ENCODE results near the gene HOXB7. TPM values are rescaled to one million over a fixed set of nuclear protein-coding genes. Genes with fewer than 3 reads are reported as not detected.
A peak's percentile ranks its signal among the peaks of the same experiment; 100 is the strongest.

HOXB7 gene
- total and polyA plus RNA-seq, 2 experiments from 2014 or later, result not detected

GRCh38 chr17:48601539-48602425, 9.0 kb downstream of the HOXB7 start:
- H3K27ac ChIP-seq (ENCODE audit: low read depth), result no peak overlapping the region
- H2AFZ ChIP-seq, result no peak overlapping the region
- no peak overlapping the region for H3K27ac Mint-ChIP-seq
- peaks cover 100% of the 10 kb centered on the region for H3K27me3 ChIP-seq (ENCODE audit: insufficient read depth)
- H3K9me3 Mint-ChIP-seq, result peaks cover 4% of the 10 kb centered on the region; the same call in 1 of the 3 replicates
- no peak overlapping the region for H3K4me2 ChIP-seq
- H3K4me3 ChIP-seq, result no peak overlapping the region
- peaks cover 17% of the 10 kb centered on the region for H3K4me1 Mint-ChIP-seq
- H3K27me3 Mint-ChIP-seq (ENCODE audit: insufficient read depth, low read depth, poor library complexity), result peaks cover 100% of the 10 kb centered on the region
- DNase-seq (ENCODE audit: low spot score) (no peak), ATAC-seq (no peak)
- peaks cover 69% of the 10 kb centered on the region for H3F3A ChIP-seq (replicated peaks; ENCODE audit: low read depth)
- peaks cover 84% of the 10 kb centered on the region for H4K20me1 ChIP-seq (replicated peaks; ENCODE audit: insufficient read depth)
- no peak for TF ChIP-seq EZH2phosphoT487 (IDR thresholded peaks at IDR 0.05; ENCODE audit: unreplicated experiment)
- TF ChIP-seq NANOG (IDR thresholded peaks at IDR 0.05; ENCODE audit: borderline replicate concordance), result no peak
- peak; percentile 89 for TF ChIP-seq EZH2 (IDR thresholded peaks at IDR 0.05; ENCODE audit: low read depth, unreplicated experiment)
- H3K9me2 ChIP-seq (ENCODE audit: insufficient read depth), result no peaks in the 10 kb centered on the region
- peaks cover 42% of the 10 kb centered on the region for H3K4me1 ChIP-seq (ENCODE audit: insufficient read depth)
- H3K4me3 Mint-ChIP-seq, result no peak overlapping the region
- H3K36me3 Mint-ChIP-seq (ENCODE audit: low read depth), result peaks cover 3% of the 10 kb centered on the region; the same call in 1 of the 3 replicates
- no peaks in the 10 kb centered on the region; the same call in 1 of the 2 replicates for H3K36me3 ChIP-seq (ENCODE audit: insufficient read depth)
- H3K79me2 ChIP-seq (replicated peaks; ENCODE audit: insufficient read depth), result no peaks in the 10 kb centered on the region

- H3K27me3 ChIP-seq (ENCODE audit: insufficient read depth), result peaks cover 100% of the 10 kb centered on the region
- Mint-ChIP-seq H3K27me3 (ENCODE audit: insufficient read depth, low read depth, poor library complexity) (peaks cover 100% of the 10 kb centered on the region), H3K27ac (no peak overlapping the region), H3K9me3 (peaks cover 4% of the 10 kb centered on the region; the same call in 1 of the 3 replicates), H3K36me3 (ENCODE audit: low read depth) (peaks cover 3% of the 10 kb centered on the region; the same call in 1 of the 3 replicates), H3K4me1 (peaks cover 23% of the 10 kb centered on the region), H3K4me3 (no peak overlapping the region)
- peaks cover 78% of the 10 kb centered on the region for H4K20me1 ChIP-seq (replicated peaks; ENCODE audit: insufficient read depth)
- no peak overlapping the region for H2AFZ ChIP-seq
- H3K27ac ChIP-seq (ENCODE audit: low read depth), result no peak overlapping the region
- DNase-seq (ENCODE audit: low spot score) (no peak), ATAC-seq (no peak)
- H3K4me2 ChIP-seq, result no peak overlapping the region
- no peaks in the 10 kb centered on the region for H3K79me2 ChIP-seq (replicated peaks; ENCODE audit: insufficient read depth)
- no peak overlapping the region for H3K4me3 ChIP-seq
- peaks cover 45% of the 10 kb centered on the region for H3K4me1 ChIP-seq (ENCODE audit: insufficient read depth)
- TF ChIP-seq CTCF (conservative IDR thresholded peaks at IDR 0.05; ENCODE audit: low read depth in 2 of 2) (no peak), CREB1 (CRISPR knock-in tag; IDR thresholded peaks at IDR 0.05; ENCODE audit: low read depth) (no peak), ETS1 (IDR thresholded peaks at IDR 0.05) (no peak), STAT1 (IDR thresholded peaks at IDR 0.05; ENCODE audit: unreplicated experiment) (no peak), EZH2phosphoT487 (IDR thresholded peaks at IDR 0.05; ENCODE audit: unreplicated experiment) (no peak), EZH2 (IDR thresholded peaks at IDR 0.05; ENCODE audit: low read depth, unreplicated experiment) (peak; percentile 80)
- no peaks in the 10 kb centered on the region for H3K36me3 ChIP-seq (ENCODE audit: insufficient read depth)
- H3K9me2 ChIP-seq (ENCODE audit: insufficient read depth), result no peaks in the 10 kb centered on the region
- peaks cover 70% of the 10 kb centered on the region for H3F3A ChIP-seq (replicated peaks; ENCODE audit: low read depth)
These were observed 9.6 kb downstream of the HOXB7 start for GRCh38 chr17:48601207-48601538.

Measured in GM23338 (cell line).